GM10266 (cell line): ENCODE results near the gene CMSS1.

Source experiments
- DNase-seq: peaks from one replicate; pipeline ENCODE4 v3.0.0; 2012; ENCODE audit errors: extremely low spot score
- TF ChIP-seq, protein P1 (sequence below): IDR thresholded peaks from 2 replicates; pipeline ENCODE4 v1.5.1; 2012; ENCODE audit warnings: mild to moderate bottlenecking, low read depth; ENCODE audit not compliant: control insufficient read depth, insufficient read depth; ENCODE audit errors: missing control alignments

Gene CMSS1

DNA sequence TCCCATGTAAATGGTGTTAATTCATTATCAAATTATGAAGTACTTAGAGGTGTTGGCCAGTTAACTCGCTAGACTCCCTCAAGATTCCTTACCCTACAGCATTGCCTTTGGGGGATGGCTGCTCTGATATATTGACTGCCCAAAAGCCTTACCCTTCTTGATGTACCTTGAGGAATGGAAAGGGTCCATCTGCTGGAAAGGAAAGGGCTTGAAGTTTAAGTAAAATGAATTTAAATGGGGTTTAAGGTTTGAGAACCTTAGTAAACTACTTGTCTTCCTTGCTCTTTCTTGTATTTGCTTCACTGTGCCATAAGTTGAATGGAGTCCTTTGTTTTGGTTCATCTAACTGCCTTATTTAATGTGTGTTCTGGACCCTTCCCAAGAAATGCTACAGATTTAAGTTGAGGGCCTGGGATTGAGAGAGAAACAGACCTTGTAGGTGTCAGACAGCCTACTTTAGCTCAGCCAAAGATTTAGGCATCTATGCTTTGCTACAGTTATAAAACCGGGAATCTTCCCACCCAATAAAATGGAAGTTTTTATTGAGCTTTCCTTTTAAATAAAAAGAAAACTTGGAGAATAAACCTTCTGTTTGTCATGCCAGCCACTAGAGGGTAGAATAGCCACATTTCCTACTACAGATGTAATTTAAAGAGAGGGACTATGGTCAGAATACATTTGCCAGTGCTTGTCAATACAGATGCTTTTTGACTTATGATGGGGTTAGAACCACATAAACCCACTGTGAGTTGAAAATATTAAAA lies 25.3 kb downstream of the CMSS1 start:
- DNase-seq = peak; percentile 15
- TF ChIP-seq, protein P1, sequence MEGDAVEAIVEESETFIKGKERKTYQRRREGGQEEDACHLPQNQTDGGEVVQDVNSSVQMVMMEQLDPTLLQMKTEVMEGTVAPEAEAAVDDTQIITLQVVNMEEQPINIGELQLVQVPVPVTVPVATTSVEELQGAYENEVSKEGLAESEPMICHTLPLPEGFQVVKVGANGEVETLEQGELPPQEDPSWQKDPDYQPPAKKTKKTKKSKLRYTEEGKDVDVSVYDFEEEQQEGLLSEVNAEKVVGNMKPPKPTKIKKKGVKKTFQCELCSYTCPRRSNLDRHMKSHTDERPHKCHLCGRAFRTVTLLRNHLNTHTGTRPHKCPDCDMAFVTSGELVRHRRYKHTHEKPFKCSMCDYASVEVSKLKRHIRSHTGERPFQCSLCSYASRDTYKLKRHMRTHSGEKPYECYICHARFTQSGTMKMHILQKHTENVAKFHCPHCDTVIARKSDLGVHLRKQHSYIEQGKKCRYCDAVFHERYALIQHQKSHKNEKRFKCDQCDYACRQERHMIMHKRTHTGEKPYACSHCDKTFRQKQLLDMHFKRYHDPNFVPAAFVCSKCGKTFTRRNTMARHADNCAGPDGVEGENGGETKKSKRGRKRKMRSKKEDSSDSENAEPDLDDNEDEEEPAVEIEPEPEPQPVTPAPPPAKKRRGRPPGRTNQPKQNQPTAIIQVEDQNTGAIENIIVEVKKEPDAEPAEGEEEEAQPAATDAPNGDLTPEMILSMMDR = peak; percentile 50

DNA sequence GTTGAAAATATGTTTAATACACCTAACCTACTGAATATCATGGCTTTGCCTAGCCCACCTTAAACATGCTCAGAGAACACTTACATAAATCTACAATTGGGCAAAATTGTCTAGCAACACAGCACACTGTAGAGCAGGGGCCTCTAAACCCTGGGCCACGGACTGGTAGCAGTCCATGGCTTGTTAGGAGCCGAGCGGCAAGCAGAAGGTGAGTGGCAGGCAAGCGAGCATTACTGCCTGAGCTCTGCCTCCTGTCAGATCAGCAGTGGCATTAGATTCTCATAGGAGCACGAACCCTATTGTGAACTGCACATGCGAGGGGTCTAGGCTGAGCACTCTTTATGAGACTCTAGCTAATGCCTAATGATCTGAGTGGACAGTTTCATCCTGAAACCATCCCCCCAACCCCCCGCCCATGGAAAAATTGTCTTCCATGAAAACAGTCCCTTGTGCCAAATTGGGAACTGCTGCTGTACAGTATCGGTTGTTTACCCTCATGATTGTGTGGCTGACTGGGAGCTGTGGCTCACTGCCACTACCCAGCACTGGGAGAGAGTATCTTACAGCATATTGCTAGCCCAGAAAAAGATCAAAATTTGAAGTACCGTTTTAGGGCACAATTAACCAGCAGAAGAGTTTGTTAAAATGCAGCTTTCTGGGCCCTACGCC lies 26.1 kb downstream of the CMSS1 start:
- DNase-seq = no peak
- TF ChIP-seq, protein P1 = no peak

DNA sequence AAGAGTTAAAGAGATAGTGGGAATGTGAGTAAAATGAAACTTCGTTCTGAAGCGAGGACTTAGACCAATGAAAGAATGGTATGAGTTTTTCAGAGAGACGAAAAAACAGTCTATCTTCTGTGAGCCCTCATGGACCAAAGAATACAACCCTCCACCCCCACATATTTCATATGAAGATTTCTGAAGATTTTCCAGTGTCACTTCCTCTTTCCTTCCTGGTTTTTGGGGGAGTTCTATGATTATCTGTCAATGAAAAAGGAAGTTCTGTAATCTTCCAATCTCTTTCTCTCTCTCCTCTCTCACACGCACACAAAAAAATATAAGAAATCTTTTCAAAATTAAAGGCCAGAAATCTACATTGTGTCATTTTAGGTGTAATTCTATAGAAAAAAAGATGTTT lies 27.7 kb downstream of the CMSS1 start:
- TF ChIP-seq, protein P1 = no peak
- no peak for DNase-seq

DNA sequence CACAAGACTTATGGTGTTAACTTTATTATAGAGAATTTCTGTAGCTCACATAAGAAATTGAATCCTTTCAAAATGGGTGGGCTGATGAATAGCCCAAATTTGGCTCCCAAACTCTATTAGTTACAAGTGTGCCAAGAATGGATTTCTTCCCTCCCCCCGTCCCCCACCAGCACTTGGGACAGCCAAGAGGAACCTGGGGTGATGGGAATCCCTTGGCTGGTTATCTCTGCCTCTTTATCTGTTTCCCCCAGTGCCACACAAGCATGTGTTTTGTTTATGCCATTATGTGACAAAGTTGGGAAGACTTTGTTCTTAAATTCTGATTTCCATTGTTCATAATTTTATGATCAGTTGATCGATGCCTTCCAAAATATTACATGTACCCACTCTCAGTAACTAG lies 28.3 kb downstream of the CMSS1 start:
- TF ChIP-seq, protein P1 = no peak
- no peak for DNase-seq

DNA sequence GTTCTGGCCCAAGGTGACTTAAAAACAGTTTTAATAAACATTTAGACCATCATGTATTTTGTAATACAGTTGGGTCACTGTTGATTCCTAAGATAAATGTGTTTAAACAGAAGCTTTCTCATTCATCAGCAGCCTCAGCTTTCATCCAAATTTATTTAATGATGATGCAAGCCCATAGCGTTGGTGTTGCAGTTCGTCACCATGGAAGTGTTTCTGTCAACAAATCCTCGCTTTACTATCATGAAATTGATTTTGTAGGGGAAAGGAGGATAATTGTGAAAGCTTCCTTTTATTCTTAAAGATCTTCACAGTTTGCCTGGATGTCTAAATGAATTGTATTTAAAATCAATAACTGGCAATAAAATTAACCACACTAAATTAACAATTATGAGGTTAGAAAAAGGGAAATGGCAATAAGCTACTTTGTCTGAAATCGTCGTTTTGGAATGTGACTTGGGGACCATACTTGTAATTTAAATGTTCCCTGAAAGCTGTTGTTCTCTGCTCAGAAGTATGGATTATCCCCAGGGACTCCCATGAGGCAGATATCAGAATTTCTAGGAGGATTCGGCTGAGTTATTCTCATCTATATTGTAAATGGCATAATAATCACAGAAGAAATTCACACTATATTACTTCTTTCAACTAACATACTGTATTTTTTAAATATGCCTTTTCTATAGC lies 29.0 kb downstream of the CMSS1 start:
- TF ChIP-seq, protein P1 = no peak
- no peak for DNase-seq

DNA sequence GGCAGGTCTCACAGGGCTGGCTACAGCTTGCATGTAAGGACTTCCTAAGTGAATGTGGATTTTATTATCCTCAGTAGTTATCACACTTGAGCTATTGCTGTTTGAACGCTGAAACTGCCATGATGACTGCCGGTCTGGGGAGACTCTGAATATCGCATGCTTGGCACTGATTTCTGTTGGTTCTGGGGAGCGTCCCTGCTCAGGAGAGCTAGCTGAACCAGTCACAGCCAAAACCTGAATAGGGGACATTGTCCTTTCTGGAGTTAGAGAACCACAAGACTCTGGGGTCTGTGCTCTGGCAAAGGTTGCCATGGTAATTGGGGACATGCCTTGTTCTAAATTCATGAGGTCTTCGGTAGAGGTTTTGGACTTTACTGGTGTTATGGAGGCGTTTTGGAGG lies 30.8 kb downstream of the CMSS1 start:
- no peak for DNase-seq
- TF ChIP-seq, protein P1 = no peak
